Activated T-helper 1 cell treated with anti-CD3 and anti-CD28 coated beads, Interleukin-2, amount 50 U/mL, for 16 hours (primary cell): ENCODE results near the gene HSPB2.

ENCODE experiments used
- DNase-seq, 2 donors: peaks; one replicate each; pipeline ENCODE4 v3.0.0-alpha.2; 2020; ENCODE audit warnings: low read depth in 1 of 2, low spot score in 1 of 2

Gene HSPB2

GRCh38 chr11:111937461-111937769 lies 24.9 kb downstream of the HSPB2 start:
- DNase-seq = no peak

DNA sequence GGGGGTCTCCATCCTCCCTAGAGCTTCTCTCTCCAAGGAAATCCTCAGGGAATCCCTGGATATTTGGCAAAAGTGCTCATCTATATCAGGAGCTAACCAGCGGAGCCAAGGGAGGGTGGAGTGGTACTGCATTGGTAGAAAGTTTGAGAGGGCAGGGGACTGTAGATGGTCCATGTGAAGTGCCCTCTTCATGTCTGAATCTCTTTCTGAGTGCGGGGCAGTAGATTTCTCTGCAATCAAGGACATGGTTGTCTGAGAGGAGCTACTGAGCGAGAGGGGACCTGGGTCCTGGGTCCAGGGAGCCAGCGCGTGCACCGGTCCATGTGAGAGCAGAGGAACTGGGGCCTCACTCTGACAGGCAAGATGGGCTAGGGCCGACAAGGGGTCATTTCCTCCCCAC lies 25.3 kb downstream of the HSPB2 start:
- DNase-seq = no peak

- no peak for DNase-seq
Observed at GRCh38 chr11:111938687-111939160, 26.2 kb downstream of the HSPB2 start.

DNA sequence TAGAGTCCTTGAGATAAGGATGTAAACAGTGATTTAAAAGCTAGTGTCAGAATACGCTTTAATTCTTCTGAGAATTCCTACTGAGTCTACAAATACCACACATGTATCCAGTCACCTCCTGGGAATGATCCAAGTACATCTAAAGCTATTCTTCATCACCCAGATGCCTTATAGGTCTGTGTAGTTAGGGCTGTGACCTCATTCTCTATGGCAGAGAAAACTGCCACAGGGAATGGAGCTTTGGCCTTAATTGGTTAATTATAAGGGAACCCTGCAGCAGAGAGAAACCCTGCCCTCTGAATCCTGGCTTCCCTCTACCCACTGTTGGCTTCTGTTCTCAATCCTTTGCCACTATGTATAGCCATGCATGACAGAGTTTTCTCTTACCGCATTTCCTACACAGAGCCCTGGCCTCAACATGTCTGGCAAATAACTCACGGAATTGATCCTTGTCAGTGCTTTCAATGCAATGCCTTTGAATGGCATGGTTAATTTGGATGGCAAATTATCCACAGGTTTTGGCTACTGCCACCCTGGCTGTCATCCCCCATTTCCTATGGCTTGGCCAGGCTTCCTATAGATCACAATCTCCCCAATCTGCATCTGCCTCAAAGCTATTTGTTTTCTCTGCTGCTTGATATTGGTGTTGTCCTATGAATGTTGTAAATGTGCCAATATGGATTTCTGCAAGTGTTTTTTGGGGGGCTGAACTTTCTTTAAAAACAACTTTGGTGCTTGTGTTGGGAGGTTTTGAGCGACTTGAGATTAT lies 27.5 kb downstream of the HSPB2 start:
- no peak for DNase-seq

DNA sequence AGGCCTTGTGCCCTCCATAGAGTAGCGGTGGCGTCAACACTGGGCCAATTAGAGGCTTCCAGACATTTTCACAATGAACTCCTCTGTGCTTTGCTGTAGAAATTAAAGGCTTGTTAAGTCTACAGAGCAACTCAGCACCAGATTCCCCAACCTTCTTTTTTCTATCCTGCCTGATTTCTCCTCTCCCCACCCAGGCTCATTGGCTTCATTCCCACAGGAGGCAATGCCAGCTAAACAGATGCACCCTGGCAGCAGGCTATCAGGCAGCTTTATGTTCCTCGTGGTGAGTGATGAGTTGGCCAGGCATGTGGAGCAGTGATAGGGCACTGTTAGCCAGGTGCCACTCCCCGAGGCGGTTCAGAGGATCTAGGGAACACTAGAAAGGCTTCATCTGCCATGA lies 29.4 kb downstream of the HSPB2 start:
- no peak for DNase-seq

GRCh38 chr11:111942829-111943228 lies 30.3 kb downstream of the HSPB2 start:
- DNase-seq = no peak

GRCh38 chr11:111944139-111944538 lies 31.6 kb downstream of the HSPB2 start:
- no peak for DNase-seq

DNA sequence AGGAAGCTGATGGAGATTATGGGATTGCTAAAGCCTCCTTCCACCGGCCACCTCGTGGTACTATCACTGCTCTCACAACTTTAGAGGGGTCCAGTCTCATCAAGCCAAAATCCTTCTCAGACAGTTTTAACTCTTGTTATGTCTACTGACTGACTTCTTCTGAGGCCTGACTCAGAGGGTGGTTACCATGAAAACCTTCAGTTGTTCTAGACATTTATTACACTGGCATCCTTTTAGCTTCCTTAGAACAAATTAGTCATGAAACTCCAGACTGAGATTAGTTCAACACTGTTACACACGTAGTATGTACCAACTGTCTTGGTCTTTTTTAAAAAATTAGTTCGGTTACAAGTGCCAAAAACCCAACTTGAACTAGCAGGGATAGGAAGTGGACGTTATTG lies 32.1 kb downstream of the HSPB2 start:
- no peak for DNase-seq

DNA sequence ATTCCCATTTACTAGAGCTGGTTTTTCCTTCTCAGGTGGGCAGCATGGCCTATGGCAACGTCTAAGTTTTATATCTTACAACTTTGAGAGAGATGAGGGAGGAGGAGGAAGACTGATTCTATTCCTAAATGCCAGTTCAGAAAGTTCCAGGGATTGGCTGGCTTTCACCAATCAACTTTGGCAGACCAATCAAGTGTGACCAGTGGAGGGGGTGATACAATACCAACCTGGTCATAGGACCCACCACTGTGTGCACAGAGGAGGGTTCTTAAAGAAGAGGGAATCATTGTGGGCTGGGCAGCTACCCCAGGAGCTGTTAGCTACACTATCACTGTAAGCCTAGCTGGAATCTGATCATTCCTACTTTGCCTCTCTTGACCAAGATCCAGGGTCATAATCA lies 32.7 kb downstream of the HSPB2 start:
- DNase-seq = no peak

GRCh38 chr11:111946499-111946898 lies 34.0 kb downstream of the HSPB2 start:
- no peak for DNase-seq

- DNase-seq = no peak
Observed at GRCh38 chr11:111947143-111947542, 34.6 kb downstream of the HSPB2 start.

GRCh38 chr11:111949519-111950426 lies 37.2 kb downstream of the HSPB2 start:
- no peak for DNase-seq

GRCh38 chr11:111951565-111951964 lies 39.0 kb downstream of the HSPB2 start:
- DNase-seq = no peak

DNA sequence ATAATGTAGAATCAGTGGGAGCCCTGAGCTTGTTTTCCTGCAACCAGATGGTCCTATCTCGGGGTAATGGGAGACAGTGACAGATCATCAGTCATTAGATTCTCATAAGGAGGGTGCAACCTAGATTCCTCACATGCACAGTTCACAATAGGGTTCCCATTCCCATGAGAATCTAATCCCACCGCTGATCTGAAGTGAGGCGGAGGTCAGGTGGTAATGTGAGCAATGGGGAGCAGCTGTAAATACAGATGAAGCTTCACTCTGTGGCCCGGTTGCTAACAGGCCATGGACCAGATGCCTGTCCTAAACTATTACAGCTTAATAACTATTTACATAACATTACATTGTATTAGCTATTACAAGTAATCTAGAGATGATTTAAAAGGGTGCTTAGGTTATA lies 41.6 kb downstream of the HSPB2 start:
- DNase-seq = no peak

- DNase-seq = no peak
Observed at GRCh38 chr11:111957663-111958444, 45.3 kb downstream of the HSPB2 start.

- DNase-seq = no peak
Observed at GRCh38 chr11:111960916-111961315, 48.4 kb downstream of the HSPB2 start.

DNA sequence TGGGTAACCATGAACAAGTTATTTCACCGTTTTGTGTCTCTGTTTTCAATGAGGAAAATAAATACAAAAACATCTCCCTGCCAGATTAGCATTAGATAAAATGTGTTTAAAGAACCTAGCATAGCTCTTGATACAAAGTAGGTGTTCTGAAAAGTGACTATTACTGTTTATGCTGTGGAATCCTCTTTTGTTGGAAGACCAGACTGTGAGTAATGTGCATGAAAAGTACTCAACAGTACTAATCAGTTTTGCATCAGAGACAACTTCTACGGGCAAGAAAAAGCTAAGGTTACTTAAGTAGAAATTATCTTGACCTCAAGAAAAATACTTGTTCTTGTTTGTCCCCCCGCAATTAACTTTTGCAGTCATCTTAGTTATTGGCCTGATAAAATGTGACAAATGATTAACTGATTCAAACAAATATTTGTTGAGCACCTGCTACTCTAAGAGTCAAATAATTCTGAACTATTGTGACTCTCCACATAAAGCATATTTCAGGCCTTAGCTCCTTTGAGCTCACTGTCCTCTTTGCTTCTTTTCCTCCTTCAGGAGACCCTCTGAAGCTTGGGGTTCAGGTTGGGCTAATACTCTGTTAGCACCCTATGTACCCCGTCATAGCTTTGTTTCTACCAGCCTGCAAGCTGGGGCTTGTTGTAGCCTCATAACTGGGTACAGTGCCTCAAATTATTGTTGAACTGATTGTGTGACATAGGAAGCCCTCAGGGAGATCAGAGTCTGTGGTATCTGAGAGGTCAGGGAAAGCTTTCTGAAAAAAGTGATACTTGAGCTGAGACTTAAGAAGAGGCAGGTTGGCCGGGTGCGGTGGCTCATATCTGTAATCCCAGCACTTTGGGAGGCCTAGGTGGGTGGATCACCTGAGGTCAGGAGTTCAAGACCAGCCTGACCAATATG lies 49.1 kb downstream of the HSPB2 start:
- DNase-seq = no peak
